H9 (cell line): ENCODE data around the gene ABCA7. TPM values are rescaled to one million over a fixed set of nuclear protein-coding genes. Genes with fewer than 3 reads are reported as not detected.

Experiments
- DNase-seq: peaks from one replicate; pipeline ENCODE4 v3.0.0-alpha.2; 2017
- H2AFZ ChIP-seq: one replicate; pipeline ENCODE4 v1.6.1; 2013; ENCODE audit warnings: mild to moderate bottlenecking, low read length, control low read depth, moderate library complexity
- H2AK5ac ChIP-seq: 2 replicates; pipeline ENCODE4 v1.6.1; 2013; ENCODE audit warnings: low read length, control low read depth, mixed read lengths; ENCODE audit not compliant: insufficient read length
- H2BK120ac ChIP-seq: one replicate; pipeline ENCODE4 v1.6.1; 2013; ENCODE audit warnings: low read depth, mild to moderate bottlenecking, low read length, control low read depth, inconsistent platforms; ENCODE audit not compliant: poor library complexity, severe bottlenecking
- H2BK12ac ChIP-seq: 2 replicates; pipeline ENCODE4 v1.6.1; 2013; ENCODE audit warnings: low read length, control low read depth, mixed read lengths, low read depth; ENCODE audit not compliant: insufficient read length
- H2BK15ac ChIP-seq: 2 replicates; pipeline ENCODE4 v1.6.1; 2013; ENCODE audit warnings: low read depth, low read length, control low read depth
- H2BK20ac ChIP-seq: one replicate; pipeline ENCODE4 v1.6.1; 2013; ENCODE audit warnings: low read depth, mild to moderate bottlenecking, low read length, control low read depth, inconsistent platforms; ENCODE audit not compliant: poor library complexity, severe bottlenecking
- H2BK5ac ChIP-seq: 2 replicates; pipeline ENCODE4 v1.6.1; 2013; ENCODE audit warnings: low read length, control low read depth, mixed read lengths; ENCODE audit not compliant: insufficient read length
- H3K14ac ChIP-seq: 2 replicates; pipeline ENCODE4 v1.6.1; 2013; ENCODE audit warnings: low read length, control low read depth; ENCODE audit not compliant: insufficient read depth
- H3K18ac ChIP-seq: 2 replicates; pipeline ENCODE4 v1.6.1; 2013; ENCODE audit warnings: low read depth, mild to moderate bottlenecking, mixed read lengths, low read length, control low read depth; ENCODE audit not compliant: insufficient read length
- H3K23ac ChIP-seq: 2 replicates; pipeline ENCODE4 v1.6.1; 2013; ENCODE audit warnings: low read length, control low read depth, mixed read lengths, low read depth; ENCODE audit not compliant: insufficient read length
- H3K23me2 ChIP-seq: 2 replicates; pipeline ENCODE4 v1.6.1; 2013; ENCODE audit warnings: low read depth, mild to moderate bottlenecking, mixed read lengths, low read length, control low read depth; ENCODE audit not compliant: insufficient read length, poor library complexity, severe bottlenecking
- H3K27ac ChIP-seq: 2 replicates; pipeline ENCODE4 v1.5.1; 2013; ENCODE audit warnings: low read length, control low read depth, mixed read lengths, low read depth; ENCODE audit not compliant: insufficient read length
- H3K27me3 ChIP-seq: 2 replicates; pipeline ENCODE4 v1.6.1; 2013; ENCODE audit warnings: low read length, control low read depth, inconsistent platforms; ENCODE audit not compliant: insufficient read depth
- H3K4ac ChIP-seq: 2 replicates; pipeline ENCODE4 v1.6.1; 2013; ENCODE audit warnings: low read depth, mild to moderate bottlenecking, control low read depth, inconsistent platforms, low read length, moderate library complexity
- H3K4me1 ChIP-seq: 2 replicates; pipeline ENCODE4 v1.6.1; 2013; ENCODE audit warnings: low read length, control low read depth, inconsistent platforms; ENCODE audit not compliant: insufficient read depth
- H3K4me2 ChIP-seq: 2 replicates; pipeline ENCODE4 v1.6.1; 2013; ENCODE audit warnings: low read length, control low read depth, mixed read lengths; ENCODE audit not compliant: insufficient read length, insufficient read depth
- H3K56ac ChIP-seq: 2 replicates; pipeline ENCODE4 v1.6.1; 2013; ENCODE audit warnings: low read depth, mild to moderate bottlenecking, mixed read lengths, low read length, control low read depth; ENCODE audit not compliant: insufficient read length
- H3K79me1 ChIP-seq: 2 replicates; pipeline ENCODE4 v1.6.1; 2013; ENCODE audit warnings: low read depth, mild to moderate bottlenecking, moderate library complexity, low read length, control low read depth, inconsistent platforms; ENCODE audit not compliant: insufficient read depth, poor library complexity, severe bottlenecking
- H3K79me2 ChIP-seq: 2 replicates; pipeline ENCODE4 v1.6.1; 2013; ENCODE audit warnings: low read length, control low read depth, inconsistent platforms; ENCODE audit not compliant: insufficient read depth
- H3K9ac ChIP-seq: 2 replicates; pipeline ENCODE4 v1.6.1; 2013; ENCODE audit warnings: low read length, control low read depth, mixed read lengths; ENCODE audit not compliant: insufficient read length; ENCODE audit errors: extremely low read depth
- H3K9me3 ChIP-seq: one replicate; pipeline ENCODE4 v1.6.1; 2013; ENCODE audit warnings: low read depth, low read length, inconsistent platforms; ENCODE audit not compliant: control insufficient read depth
- H3T11ph ChIP-seq: one replicate; pipeline ENCODE4 v1.6.1; 2013; ENCODE audit warnings: mild to moderate bottlenecking, low read length, control low read depth, inconsistent platforms
- H4K20me1 ChIP-seq: one replicate; pipeline ENCODE4 v1.6.1; 2013; ENCODE audit not compliant: control insufficient read depth, insufficient read length, insufficient read depth
- H4K5ac ChIP-seq: 2 replicates; pipeline ENCODE4 v1.6.1; 2013; ENCODE audit warnings: low read depth, mild to moderate bottlenecking, mixed read lengths, low read length, control low read depth; ENCODE audit not compliant: insufficient read length
- H4K8ac ChIP-seq: replicated peaks from 2 replicates; pipeline ENCODE4 v1.6.1; 2013; ENCODE audit warnings: low read length, control low read depth, mixed read lengths, low read depth; ENCODE audit not compliant: insufficient read length
- H4K91ac ChIP-seq: 2 replicates; pipeline ENCODE4 v1.6.1; 2013; ENCODE audit warnings: low read depth, mild to moderate bottlenecking, moderate library complexity, mixed read lengths, low read length, control low read depth; ENCODE audit not compliant: insufficient read length
- H3K27ac Mint-ChIP-seq, 3 experiments: 2 replicates in 2 of 3; 3 replicates in 1 of 3; pipeline ENCODE4 v1.8.0; 2020 to 2021; ENCODE audit warnings: mixed read lengths in 3 of 3, mild to moderate bottlenecking in 1 of 3, moderate library complexity in 1 of 3
- H3K27me3 Mint-ChIP-seq: 2 replicates; pipeline ENCODE4 v1.8.0; 2021; ENCODE audit warnings: low read depth, mild to moderate bottlenecking, moderate library complexity, mixed read lengths
- H3K36me3 Mint-ChIP-seq, 3 experiments: 2 replicates in 2 of 3; 3 replicates in 1 of 3; pipeline ENCODE4 v1.8.0; 2020 to 2021; ENCODE audit warnings: low read depth in 3 of 3, mixed read lengths in 3 of 3; ENCODE audit not compliant: insufficient read depth in 1 of 3
- H3K4me1 Mint-ChIP-seq, 2 experiments: 2 replicates each; pipeline ENCODE4 v1.8.0; 2020; ENCODE audit warnings: mixed read lengths in 2 of 2
- H3K4me3 Mint-ChIP-seq, 2 experiments: 2 replicates in 1 of 2; 3 replicates in 1 of 2; pipeline ENCODE4 v1.8.0; 2020 to 2021; ENCODE audit warnings: mild to moderate bottlenecking in 2 of 2, mixed read lengths in 2 of 2, moderate library complexity in 1 of 2
- H3K9me3 Mint-ChIP-seq, 2 experiments: 2 replicates in 1 of 2; 3 replicates in 1 of 2; pipeline ENCODE4 v1.8.0; 2020; ENCODE audit warnings: mild to moderate bottlenecking in 2 of 2, mixed read lengths in 2 of 2, moderate library complexity in 1 of 2
- WGBS: extraction: QIAGEN DNeasy Blood & Tissue Kit; methylation state at CpG from one replicate; pipeline ENCODE4 v1.1.7; 2013; ENCODE audit warnings: missing lambda C conversion rate, low lambda C conversion rate, mixed read lengths; ENCODE audit not compliant: insufficient read length; ENCODE audit errors: extremely low coverage; 5-methylcytosine and 5-hydroxymethylcytosine counted together
- total RNA-seq: library from RNA; stranded (reverse); gene quantifications from 2 replicates; pipeline ENCODE4 v1.2.1, GENCODE V29; 2021
- TF ChIP-seq, protein P1 (sequence below): fragments of 200-600 bp; sonication (generic); conservative IDR thresholded peaks from 3 replicates; pipeline ENCODE4 v1.8.0; 2021; ENCODE audit warnings: antibody characterized with exemption, mild to moderate bottlenecking

ABCA7 gene
- total RNA-seq, 1 experiment from 2014 or later, result 34.6 TPM

- Mint-ChIP-seq H3K27me3 (no peaks in the 10 kb centered on the region), H3K4me3 (no peak overlapping the region; a peak in 2 of 5 replicates), H3K36me3 (peaks cover 2 to 6% (median 5%) of the 10 kb centered on the region in 3 experiments; a peak in 6 of 7 replicates), H3K9me3 (peaks cover 2 to 3% of the 10 kb centered on the region in 2 experiments; a peak in 2 of 5 replicates), H3K27ac (peak overlapping the region in 1 of 3 experiments; percentile 83; a peak in 2 of 7 replicates), H3K4me1 (peaks cover 12 to 34% of the 10 kb centered on the region in 2 experiments)
- H3K23ac ChIP-seq, result no peak overlapping the region
- H4K5ac ChIP-seq, result no peak overlapping the region
- no peak overlapping the region for H4K8ac ChIP-seq
- H3K9me3 ChIP-seq, result no peaks in the 10 kb centered on the region
- no peak overlapping the region for H2AK5ac ChIP-seq
- no peak overlapping the region for H4K91ac ChIP-seq
- WGBS, result no CpG with 5 or more reads among the region's 15 CpGs
- H2BK12ac ChIP-seq, result no peak overlapping the region
- no peak overlapping the region for H3K18ac ChIP-seq
- peaks cover 12% of the 10 kb centered on the region; the same call in 1 of the 2 replicates for H3K79me2 ChIP-seq
- no peak overlapping the region for H2BK5ac ChIP-seq
- no peak overlapping the region for H2BK120ac ChIP-seq
- TF ChIP-seq, protein P1, sequence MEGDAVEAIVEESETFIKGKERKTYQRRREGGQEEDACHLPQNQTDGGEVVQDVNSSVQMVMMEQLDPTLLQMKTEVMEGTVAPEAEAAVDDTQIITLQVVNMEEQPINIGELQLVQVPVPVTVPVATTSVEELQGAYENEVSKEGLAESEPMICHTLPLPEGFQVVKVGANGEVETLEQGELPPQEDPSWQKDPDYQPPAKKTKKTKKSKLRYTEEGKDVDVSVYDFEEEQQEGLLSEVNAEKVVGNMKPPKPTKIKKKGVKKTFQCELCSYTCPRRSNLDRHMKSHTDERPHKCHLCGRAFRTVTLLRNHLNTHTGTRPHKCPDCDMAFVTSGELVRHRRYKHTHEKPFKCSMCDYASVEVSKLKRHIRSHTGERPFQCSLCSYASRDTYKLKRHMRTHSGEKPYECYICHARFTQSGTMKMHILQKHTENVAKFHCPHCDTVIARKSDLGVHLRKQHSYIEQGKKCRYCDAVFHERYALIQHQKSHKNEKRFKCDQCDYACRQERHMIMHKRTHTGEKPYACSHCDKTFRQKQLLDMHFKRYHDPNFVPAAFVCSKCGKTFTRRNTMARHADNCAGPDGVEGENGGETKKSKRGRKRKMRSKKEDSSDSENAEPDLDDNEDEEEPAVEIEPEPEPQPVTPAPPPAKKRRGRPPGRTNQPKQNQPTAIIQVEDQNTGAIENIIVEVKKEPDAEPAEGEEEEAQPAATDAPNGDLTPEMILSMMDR, result no peak
- H3K9ac ChIP-seq, result no peak overlapping the region
- H3K56ac ChIP-seq, result no peak overlapping the region
- no peak overlapping the region for H3K14ac ChIP-seq
- DNase-seq, result no peak
- no peak overlapping the region for H2AFZ ChIP-seq
- H2BK20ac ChIP-seq, result no peak overlapping the region
- peaks cover 7% of the 10 kb centered on the region for H3K23me2 ChIP-seq
- no peak overlapping the region for H3K27ac ChIP-seq
- peaks cover 11% of the 10 kb centered on the region for H3K79me1 ChIP-seq
- no peaks in the 10 kb centered on the region for H3K27me3 ChIP-seq
- no peaks in the 10 kb centered on the region for H4K20me1 ChIP-seq
- H3T11ph ChIP-seq, result no peak overlapping the region
- peaks cover 2% of the 10 kb centered on the region; the same call in 1 of the 2 replicates for H3K4me1 ChIP-seq
- H3K4ac ChIP-seq, result no peak overlapping the region; the same call in 1 of the 2 replicates
- no peak overlapping the region for H3K4me2 ChIP-seq
- no peak overlapping the region for H2BK15ac ChIP-seq
Measured at GRCh38 chr19:1098177-1099051, 58.5 kb downstream of the ABCA7 start.
